ENCODE results near the gene SIDT2.
"Not testable (repeated sequence)": the region's sequence is repeated elsewhere in the genome, so short reads cannot be mapped to it uniquely, and the experiment has no call there.

The SIDT2 gene

DNA sequence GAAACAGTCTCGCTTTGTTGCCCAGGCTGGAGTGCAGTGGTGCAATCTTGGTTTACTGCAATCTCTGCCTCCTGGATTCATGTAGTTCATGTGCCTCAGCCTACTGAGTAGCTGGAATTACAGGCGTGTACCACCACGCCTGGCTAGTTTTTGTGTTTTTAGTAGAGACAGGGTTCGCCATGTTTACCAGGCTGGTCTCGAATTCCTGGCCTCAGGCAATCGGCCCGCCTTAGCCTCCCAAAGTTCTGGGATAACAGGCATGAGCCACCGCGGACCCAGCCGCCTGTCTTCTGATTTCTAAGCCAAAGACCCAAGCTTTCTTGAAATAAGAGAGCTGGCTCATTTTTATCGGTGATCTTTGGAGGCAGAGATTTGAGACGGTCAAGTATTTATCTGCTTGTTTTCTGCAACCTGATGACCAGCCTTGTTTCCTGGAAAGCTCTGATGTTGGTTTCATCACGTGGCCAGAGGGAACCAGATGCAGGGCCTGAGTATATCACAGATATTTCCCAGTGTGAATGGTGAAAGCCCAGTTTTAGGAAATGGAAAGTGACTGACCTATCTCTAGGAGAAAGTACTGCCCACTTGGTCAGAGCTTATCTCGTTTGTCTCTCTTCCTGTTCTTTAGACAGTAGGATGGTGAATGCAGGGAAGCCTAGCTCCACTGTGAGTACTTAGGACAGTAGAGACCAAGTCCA, 5.7 kb upstream of the SIDT2 start:
- DNase-seq (ENCODE audit: low read depth): no peak

DNA sequence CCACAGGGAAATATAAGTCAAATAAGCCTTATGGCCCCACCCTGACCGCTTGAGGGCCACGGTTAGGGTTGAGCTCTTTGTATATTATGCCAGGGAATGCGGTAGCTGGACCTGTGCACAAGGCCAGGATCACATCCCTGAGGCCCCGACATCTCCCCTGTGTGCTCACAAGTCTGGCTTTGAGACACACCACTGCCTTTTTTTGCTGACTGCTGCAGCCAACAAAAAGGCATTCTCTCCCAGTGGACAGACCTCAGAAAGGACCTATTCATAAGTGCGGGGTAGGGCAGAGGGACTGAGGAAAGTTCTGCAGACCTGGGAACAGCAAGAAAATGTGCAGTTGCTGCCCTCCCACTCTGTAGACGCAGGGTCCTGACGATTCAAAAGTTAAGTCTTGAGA, 3.4 kb upstream of the SIDT2 start:
- DNase-seq (ENCODE audit: low read depth): no peak

GRCh38 chr11:117175781-117176180, 2.8 kb upstream of the SIDT2 start:
- no peak for DNase-seq (ENCODE audit: low read depth)

GRCh38 chr11:117176186-117176585, 2.4 kb upstream of the SIDT2 start:
- DNase-seq (ENCODE audit: low read depth): no peak

DNA sequence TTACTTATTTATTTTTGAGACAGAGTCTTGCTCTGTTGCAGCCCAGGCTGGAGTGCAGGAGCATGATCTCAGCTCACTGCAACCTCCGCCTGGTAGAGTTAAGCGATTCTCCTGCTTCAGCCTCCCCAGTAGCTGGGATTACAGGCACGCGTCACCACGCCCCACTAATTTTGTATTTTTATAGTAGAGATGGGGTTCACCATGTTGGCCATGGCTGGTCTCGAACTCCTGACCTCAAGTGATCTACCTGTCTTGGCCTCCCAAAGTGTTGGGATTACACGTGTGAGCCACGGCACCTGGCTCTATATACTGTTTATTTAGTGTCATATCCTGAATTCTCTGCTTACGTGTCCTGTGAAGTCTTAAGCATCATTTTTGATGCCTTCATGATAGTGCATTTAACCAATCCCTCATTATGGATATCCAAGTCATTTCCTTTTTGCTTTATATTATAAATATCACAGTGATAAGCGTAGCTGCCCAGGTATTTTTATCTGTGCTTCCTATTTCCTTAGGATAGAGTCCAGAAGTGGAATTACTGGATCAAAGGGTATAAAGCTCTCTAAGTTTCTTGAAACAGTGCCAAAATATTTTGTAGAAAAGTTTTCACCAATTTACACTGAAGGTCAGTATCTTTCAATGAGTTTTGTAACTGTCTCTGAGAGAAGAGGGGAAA, 871 bp upstream of the SIDT2 start:
- DNase-seq (ENCODE audit: low read depth): no peak

DNA sequence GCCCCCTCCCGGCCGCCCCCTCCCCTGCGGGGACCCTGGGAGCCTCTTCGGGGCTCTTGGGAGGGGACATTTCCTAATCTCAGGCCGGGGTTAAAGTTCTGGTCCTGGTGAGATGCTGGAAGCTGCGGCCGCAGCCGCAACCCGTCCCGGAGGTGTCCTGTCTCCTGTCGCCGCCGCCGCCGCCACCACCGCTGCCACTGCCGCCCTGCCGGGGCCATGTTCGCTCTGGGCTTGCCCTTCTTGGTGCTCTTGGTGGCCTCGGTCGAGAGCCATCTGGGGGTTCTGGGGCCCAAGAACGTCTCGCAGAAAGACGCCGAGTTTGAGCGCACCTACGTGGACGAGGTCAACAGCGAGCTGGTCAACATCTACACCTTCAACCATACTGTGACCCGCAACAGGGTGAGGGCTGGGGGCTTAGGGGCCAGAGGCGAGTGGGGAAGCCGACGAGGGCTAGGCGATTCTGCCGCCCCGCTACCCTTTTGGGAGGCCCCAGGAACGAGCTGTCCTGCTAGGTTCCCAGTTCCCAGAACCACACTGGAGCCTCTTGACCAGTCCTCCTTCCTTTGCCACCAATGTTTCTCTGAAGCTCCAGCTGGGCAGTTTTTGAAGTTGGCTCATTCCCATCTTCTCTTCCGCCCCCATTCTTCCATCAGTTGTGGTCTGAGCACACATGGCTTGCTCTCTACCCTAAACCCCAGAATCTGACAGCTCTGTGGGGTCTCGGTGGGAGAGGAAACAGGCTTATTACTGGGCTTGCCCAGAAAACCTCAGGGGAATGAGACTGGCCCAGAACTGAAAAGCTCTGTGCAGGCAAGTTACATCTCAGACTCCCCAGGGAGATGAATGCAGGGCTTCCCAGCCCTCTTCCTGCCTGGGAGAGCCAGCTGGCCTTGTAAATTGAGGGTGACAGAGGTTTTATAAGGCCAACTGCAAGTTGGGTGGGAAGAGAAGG, 781 bp downstream of the SIDT2 start:
- peak; percentile 18 for DNase-seq (ENCODE audit: low read depth)

- no peak for DNase-seq (ENCODE audit: low read depth)
Observed at GRCh38 chr11:117180020-117180419, 1.5 kb downstream of the SIDT2 start.

GRCh38 chr11:117180661-117181585, 2.4 kb downstream of the SIDT2 start:
- peak; percentile 38 for DNase-seq (ENCODE audit: low read depth)

- DNase-seq (ENCODE audit: low read depth): no peak
Observed at GRCh38 chr11:117181586-117182550, 3.3 kb downstream of the SIDT2 start.

GRCh38 chr11:117182551-117182935, 4.0 kb downstream of the SIDT2 start:
- DNase-seq (ENCODE audit: low read depth): no peak

- DNase-seq (ENCODE audit: low read depth): not testable (repeated sequence)
Observed at GRCh38 chr11:117183178-117183577, 4.6 kb downstream of the SIDT2 start.

DNA sequence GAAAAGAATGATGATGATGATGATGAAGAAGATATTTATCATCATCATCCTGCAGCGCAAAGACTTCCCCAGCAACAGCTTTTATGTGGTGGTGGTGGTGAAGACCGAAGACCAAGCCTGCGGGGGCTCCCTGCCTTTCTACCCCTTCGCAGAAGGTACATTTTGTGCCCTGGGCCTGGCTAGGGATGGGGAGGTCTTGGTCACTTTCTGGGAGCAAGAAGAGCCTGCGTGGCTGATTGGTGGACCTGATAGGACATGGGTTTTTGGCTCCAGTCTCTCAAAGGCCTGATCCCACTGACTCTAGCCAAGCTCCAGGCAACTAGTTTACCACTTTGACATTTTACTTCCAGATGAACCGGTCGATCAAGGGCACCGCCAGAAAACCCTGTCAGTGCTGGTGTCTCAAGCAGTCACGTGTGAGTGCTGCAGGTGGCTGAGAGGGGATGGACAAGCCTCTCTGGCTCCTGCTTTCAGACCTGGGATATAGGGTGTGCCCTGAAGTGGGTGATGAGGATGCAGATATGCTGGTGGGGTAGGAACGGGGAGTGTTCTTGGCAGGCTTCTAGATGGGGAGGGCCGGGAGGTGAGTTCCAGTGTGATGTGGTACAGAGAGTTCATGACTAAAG, 5.3 kb downstream of the SIDT2 start:
- no peak for DNase-seq (ENCODE audit: low read depth)

DNA sequence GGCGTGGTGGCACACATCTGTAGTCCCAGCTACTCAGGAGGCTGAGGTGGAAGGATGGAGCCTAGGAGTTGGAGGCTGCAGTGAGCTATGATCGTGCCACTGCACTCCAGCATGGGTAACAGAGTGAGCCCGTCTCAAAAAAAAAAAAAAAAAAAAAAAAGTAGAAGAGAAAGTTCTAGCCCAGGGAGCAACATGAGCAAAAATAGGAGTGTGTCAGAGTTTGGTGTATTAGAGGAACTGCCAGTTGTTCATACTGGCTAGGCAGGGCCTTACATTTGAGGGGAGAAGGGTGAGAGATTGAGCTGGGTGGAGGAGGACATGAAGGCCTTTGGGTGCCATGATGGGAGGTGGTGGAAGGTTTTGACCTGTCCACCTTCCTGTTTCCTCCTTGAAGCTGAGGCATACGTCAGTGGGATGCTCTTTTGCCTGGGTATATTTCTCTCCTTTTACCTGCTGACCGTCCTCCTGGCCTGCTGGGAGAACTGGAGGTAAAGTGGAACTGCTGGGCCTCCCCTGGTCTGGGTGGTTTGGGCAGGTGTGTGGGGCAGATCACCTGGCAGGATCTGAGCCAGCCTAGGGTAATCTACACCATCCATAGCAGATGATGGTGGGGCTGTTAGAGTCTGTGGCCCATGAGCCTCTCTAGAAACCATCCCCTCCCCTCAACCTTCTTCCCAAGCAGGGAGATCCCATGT, 7.3 kb downstream of the SIDT2 start:
- DNase-seq (ENCODE audit: low read depth): no peak

DNA sequence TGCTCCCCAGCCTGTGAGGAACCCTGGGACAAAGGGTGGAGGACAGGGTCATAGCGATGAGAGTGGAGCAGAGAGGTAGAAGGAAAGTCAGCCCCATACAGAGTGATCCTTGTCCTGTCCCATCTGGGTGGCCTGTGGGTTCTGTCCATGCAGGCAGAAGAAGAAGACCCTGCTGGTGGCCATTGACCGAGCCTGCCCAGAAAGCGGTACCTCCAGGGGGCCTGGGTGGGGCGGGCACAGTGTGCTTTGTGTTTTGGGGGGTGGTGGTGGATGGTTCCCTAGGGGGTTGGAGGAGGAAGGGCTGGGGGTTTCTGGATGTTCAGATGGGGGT, 7.9 kb downstream of the SIDT2 start:
- DNase-seq (ENCODE audit: low read depth): no peak

DNA sequence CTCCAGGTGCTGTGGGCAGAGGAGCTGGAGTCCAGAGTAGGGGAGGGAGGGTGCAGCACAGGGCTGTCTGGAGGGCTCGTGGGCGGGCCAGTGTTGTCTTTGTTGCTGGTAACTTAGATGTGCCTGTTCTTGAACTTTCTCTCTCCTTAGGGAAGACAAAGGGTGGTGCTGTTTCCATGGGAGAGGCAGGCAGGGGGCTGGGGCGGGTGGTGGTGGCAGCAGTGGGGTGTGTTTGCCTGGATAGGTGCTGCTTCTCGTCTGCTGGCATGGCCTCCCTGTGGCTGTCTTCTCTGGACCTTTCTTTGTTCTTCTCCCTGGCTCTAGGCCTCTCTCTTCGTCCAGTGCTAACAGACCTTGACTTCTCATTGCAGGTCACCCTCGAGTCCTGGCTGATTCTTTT, 8.5 kb downstream of the SIDT2 start:
- DNase-seq (ENCODE audit: low read depth): no peak

GRCh38 chr11:117187428-117187798, 8.9 kb downstream of the SIDT2 start:
- DNase-seq (ENCODE audit: low read depth): no peak

GRCh38 chr11:117187799-117188481, 9.4 kb downstream of the SIDT2 start:
- DNase-seq (ENCODE audit: low read depth): no peak

DNA sequence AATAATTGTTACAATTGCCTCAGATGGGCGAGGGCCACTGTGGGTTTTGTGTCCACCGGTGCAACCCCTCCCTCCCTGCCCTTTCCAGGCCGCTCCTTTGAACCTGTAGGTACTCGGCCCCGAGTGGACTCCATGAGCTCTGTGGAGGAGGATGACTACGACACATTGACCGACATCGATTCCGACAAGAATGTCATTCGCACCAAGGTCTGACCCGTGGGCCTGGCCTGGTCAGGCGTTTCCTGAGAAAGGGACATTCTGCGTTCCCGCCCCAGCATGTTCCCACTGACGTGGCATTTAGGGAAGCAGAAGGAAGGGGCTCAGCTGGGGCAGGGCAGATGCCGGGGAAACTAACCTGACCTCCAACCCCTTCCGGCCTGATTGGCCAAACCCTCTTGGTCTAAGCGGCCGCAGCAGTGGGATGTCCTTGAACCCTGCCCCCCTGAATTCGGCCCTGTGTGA, 10.1 kb downstream of the SIDT2 start:
- DNase-seq (ENCODE audit: low read depth): no peak
